Measurements from ENCODE around the gene MUC12.

DNA sequence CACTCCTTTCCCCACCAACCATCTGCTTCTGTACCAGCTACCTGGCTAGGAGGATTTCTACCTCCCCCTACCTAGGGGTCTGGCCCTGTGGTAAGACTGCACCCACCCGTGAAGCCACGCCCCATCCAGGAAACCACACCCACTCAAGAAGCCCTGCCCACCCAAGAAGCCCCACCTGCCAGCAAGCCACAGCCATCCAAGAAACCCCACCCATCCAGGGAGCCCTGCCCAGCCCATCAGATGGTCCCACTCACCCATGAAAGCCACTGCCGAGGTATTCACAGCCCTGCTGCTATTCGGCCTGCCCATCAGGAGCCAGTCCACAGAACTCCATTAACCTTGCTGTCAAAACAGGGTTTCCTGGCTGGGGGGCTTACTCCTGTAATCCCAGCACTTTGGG is 35.6 kb upstream of the MUC12 start:
- TF ChIP-seq, protein P1, sequence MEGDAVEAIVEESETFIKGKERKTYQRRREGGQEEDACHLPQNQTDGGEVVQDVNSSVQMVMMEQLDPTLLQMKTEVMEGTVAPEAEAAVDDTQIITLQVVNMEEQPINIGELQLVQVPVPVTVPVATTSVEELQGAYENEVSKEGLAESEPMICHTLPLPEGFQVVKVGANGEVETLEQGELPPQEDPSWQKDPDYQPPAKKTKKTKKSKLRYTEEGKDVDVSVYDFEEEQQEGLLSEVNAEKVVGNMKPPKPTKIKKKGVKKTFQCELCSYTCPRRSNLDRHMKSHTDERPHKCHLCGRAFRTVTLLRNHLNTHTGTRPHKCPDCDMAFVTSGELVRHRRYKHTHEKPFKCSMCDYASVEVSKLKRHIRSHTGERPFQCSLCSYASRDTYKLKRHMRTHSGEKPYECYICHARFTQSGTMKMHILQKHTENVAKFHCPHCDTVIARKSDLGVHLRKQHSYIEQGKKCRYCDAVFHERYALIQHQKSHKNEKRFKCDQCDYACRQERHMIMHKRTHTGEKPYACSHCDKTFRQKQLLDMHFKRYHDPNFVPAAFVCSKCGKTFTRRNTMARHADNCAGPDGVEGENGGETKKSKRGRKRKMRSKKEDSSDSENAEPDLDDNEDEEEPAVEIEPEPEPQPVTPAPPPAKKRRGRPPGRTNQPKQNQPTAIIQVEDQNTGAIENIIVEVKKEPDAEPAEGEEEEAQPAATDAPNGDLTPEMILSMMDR (conservative IDR thresholded peaks at IDR 0.05): no peak
- TF ChIP-seq EZH2 (IDR thresholded peaks at IDR 0.05; ENCODE audit: low read depth): no peak
